Transverse colon (tissue), 4 donors: ENCODE results near the gene BPGM.

Experiments used
- CTCF ChIP-seq, 5 experiments: fragments of 200-600 bp in 3 of 5; fragments of 450-650 bp in 2 of 5; sonication (generic) in 3 of 5; IDR thresholded peaks; 1 replicate in 2 of 5; 2 replicates in 3 of 5; pipeline ENCODE4 v1.5.1; 2016 to 2017; ENCODE audit warnings: antibody characterized with exemption in 5 of 5, inconsistent platforms in 3 of 5, mild to moderate bottlenecking in 2 of 5, moderate library complexity in 1 of 5
- POLR2A ChIP-seq: fragments of 450-650 bp; IDR thresholded peaks from one replicate; pipeline ENCODE4 v1.6.1; 2016; ENCODE audit warnings: antibody characterized with exemption, mild to moderate bottlenecking, moderate library complexity
- POLR2AphosphoS5 ChIP-seq, 3 donors: sonication (generic); formaldehyde crosslinking; IDR thresholded peaks; one replicate each; pipeline ENCODE4 v1.6.1; 2016; ENCODE audit warnings: antibody characterized with exemption in 3 of 3

- TF ChIP-seq CTCF (IDR thresholded peaks at IDR 0.05): no peak
- TF ChIP-seq POLR2AphosphoS5 (IDR thresholded peaks at IDR 0.05): no peak
- no peak for TF ChIP-seq POLR2A
Measured at GRCh38 chr7:134627775-134628153, 18.9 kb upstream of the BPGM start.
